Skeletal muscle satellite cell (primary cell): Measurements from ENCODE around the gene USP17L28.
"Not testable (repeated sequence)": the region's sequence is repeated elsewhere in the genome, so short reads cannot be mapped to it uniquely, and the experiment has no call there.

Experiments used
- H3K27me3 ChIP-seq: 2 replicates; pipeline ENCODE4 v1.7.0; 2013; ENCODE audit warnings: low read length; ENCODE audit not compliant: control insufficient read depth, insufficient read depth
- H3K36me3 ChIP-seq: 2 replicates; pipeline ENCODE4 v1.7.0; 2013; ENCODE audit warnings: mild to moderate bottlenecking, control low read depth, low read length; ENCODE audit not compliant: insufficient read depth
- H3K4me1 ChIP-seq: 2 replicates; pipeline ENCODE4 v1.7.0; 2013; ENCODE audit warnings: low read length; ENCODE audit not compliant: control insufficient read depth, insufficient read depth
- H3K4me2 ChIP-seq: 2 replicates; pipeline ENCODE4 v1.7.0; 2013; ENCODE audit warnings: mild to moderate bottlenecking, low read length
- H3K4me3 ChIP-seq: 2 replicates; pipeline ENCODE4 v1.7.0; 2013; ENCODE audit warnings: low read length
- H3K9ac ChIP-seq: 2 replicates; pipeline ENCODE4 v1.7.0; 2013; ENCODE audit warnings: mild to moderate bottlenecking, low read depth, low read length, moderate library complexity
- H3K9me3 ChIP-seq: replicated peaks from 2 replicates; pipeline ENCODE4 v1.7.0; 2013; ENCODE audit warnings: mild to moderate bottlenecking, control low read depth, low read length

The USP17L28 gene

GRCh38 chr4:9384126-9384525 lies 35.4 kb downstream of the USP17L28 start:
- Histone ChIP-seq H3K9me3 (no peaks in the 10 kb centered on the region), H3K9ac (no peak overlapping the region), H3K4me1 (no peaks in the 10 kb centered on the region), H3K4me2 (no peak overlapping the region), H3K36me3 (no peaks in the 10 kb centered on the region), H3K4me3 (no peak overlapping the region), H3K27me3 (no peaks in the 10 kb centered on the region)

DNA sequence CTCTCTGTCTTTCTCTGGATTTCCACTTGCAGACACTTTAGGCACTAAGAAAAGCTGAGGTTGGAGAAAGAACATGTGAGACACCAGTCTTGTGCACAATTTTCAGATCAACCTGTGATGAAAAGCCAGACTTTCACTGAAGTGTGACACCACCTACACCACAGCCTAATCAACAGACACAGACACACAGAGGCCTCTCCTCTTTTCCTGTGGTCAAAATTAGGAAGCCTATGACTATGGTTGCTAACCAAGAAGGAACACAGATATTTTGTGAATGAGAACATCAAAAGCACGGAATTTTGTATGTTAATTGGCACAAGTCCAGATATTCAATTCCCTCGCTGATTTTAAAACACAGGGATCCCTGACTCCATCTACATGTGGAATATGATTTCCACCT lies 40.3 kb downstream of the USP17L28 start:
- H3K4me3 ChIP-seq, H3K36me3 ChIP-seq, H3K9ac ChIP-seq, H3K27me3 ChIP-seq, H3K4me1 ChIP-seq, H3K4me2 ChIP-seq, H3K9me3 ChIP-seq: not testable (repeated sequence)
